ENCODE data around the gene IRF8.

IRF8 gene

GRCh38 chr16:85960486-85961046 lies 61.6 kb downstream of the IRF8 start:
- no peak for DNase-seq (ENCODE audit: low read depth)

GRCh38 chr16:85961988-85962915 lies 63.3 kb downstream of the IRF8 start:
- no peak for DNase-seq (ENCODE audit: low read depth)

GRCh38 chr16:85963753-85964285 lies 64.9 kb downstream of the IRF8 start:
- no peak for DNase-seq (ENCODE audit: low read depth)

GRCh38 chr16:85965125-85965524 lies 66.2 kb downstream of the IRF8 start:
- DNase-seq (ENCODE audit: low read depth): no peak

- DNase-seq (ENCODE audit: low read depth): no peak
Observed at GRCh38 chr16:85967111-85967510, 68.1 kb downstream of the IRF8 start.

GRCh38 chr16:85968041-85968920 lies 69.3 kb downstream of the IRF8 start:
- DNase-seq (ENCODE audit: low read depth): no peak

GRCh38 chr16:85969159-85969558 lies 70.2 kb downstream of the IRF8 start:
- DNase-seq (ENCODE audit: low read depth): peak; percentile 19

- DNase-seq (ENCODE audit: low read depth): peak; percentile 8
Observed at GRCh38 chr16:85969591-85969990, 70.6 kb downstream of the IRF8 start.

GRCh38 chr16:85970016-85970733 lies 71.2 kb downstream of the IRF8 start:
- DNase-seq (ENCODE audit: low read depth): no peak

- DNase-seq (ENCODE audit: low read depth): no peak
Observed at GRCh38 chr16:85970738-85971137, 71.8 kb downstream of the IRF8 start.
